Aorta (tissue), 5 donors: Measurements from ENCODE around the gene RAP1GDS1. TPM values are rescaled to one million over a fixed set of nuclear protein-coding genes. Genes with fewer than 3 reads are reported as not detected.

Experiments
- ATAC-seq: fragments of 200-7000 bp; cut with Tn5 transposase; one replicate; pipeline ENCODE4 v1.9.1; 2022; ENCODE audit warnings: moderate library complexity; ENCODE audit not compliant: low FRiP score
- DNase-seq, 2 donors: peaks; one replicate each; pipeline ENCODE4 v3.0.0-alpha.2; 2020
- H3K27ac ChIP-seq, 2 donors: one replicate each; pipeline ENCODE4 v1.5.1; 2013; ENCODE audit warnings: low read length in 2 of 2, mild to moderate bottlenecking in 2 of 2, moderate library complexity in 2 of 2, control low read depth in 1 of 2, inconsistent platforms in 1 of 2, low read depth in 1 of 2
- H3K27me3 ChIP-seq, 2 donors: one replicate each; pipeline ENCODE4 v1.6.1; 2013; ENCODE audit warnings: control low read depth in 1 of 2, low read length in 1 of 2, mild to moderate bottlenecking in 1 of 2, moderate library complexity in 1 of 2; ENCODE audit not compliant: insufficient read depth in 2 of 2, control insufficient read depth in 1 of 2
- H3K36me3 ChIP-seq, 2 donors: one replicate each; pipeline ENCODE4 v1.6.1; 2013; ENCODE audit warnings: control low read depth in 1 of 2, low read length in 1 of 2, mild to moderate bottlenecking in 1 of 2; ENCODE audit not compliant: insufficient read depth in 2 of 2, control insufficient read depth in 1 of 2
- H3K4me1 ChIP-seq, 2 donors: one replicate each; pipeline ENCODE4 v1.6.1; 2013; ENCODE audit warnings: low read length in 2 of 2, control low read depth in 1 of 2, mild to moderate bottlenecking in 1 of 2, moderate library complexity in 1 of 2; ENCODE audit not compliant: insufficient read depth in 2 of 2, control insufficient read depth in 1 of 2
- H3K4me3 ChIP-seq, 2 donors: one replicate each; pipeline ENCODE4 v1.5.1; 2013; ENCODE audit warnings: low read length in 2 of 2, control low read depth in 1 of 2, mild to moderate bottlenecking in 1 of 2
- H3K9me3 ChIP-seq: one replicate; pipeline ENCODE4 v1.6.1; 2013; ENCODE audit warnings: mild to moderate bottlenecking, low read length; ENCODE audit not compliant: control insufficient read depth
- WGBS, 2 donors: extraction: QIAGEN DNeasy Blood & Tissue Kit; methylation state at CpG; one replicate each; pipeline ENCODE4 v1.1.7; 2013; 5-methylcytosine and 5-hydroxymethylcytosine counted together
- intact Hi-C, 2 donors: fragments of 100-400 bp; cut with DNase I; formaldehyde crosslinking; loops; one replicate each; pipeline versions ENCODE4 v1.14.2 to v1.15.0; 2022
- long read RNA-seq, 2 donors: library from polyadenylated mRNA; unstranded; transcript quantifications; one replicate each; pipeline ENCODE4 v2.0.0, GENCODE V29; 2020 to 2021
- polyA plus RNA-seq, 2 donors: library from polyadenylated mRNA; stranded (reverse); fragments of 200-250 nt; gene quantifications; one replicate each; pipeline ENCODE4 v1.2.3, GENCODE V29; 2013
- total RNA-seq, 2 donors: library from RNA; stranded (reverse); fragmentation: NEBNext Ultra II Directional; extraction: Animal tissue kit (Norgen Biotek cat#: 25700); gene quantifications; one replicate each; pipeline ENCODE4 v1.2.1, GENCODE V29; 2021
- donor health status: healthy with polysubstance abuse.
- donor health status: Bipolar disorder and iron deficiency.
- donor health status: DM: no; HTN: no; CAD: no.
- donor health status: DM: no; HTN: no; CAD: no.
- donor health status: DM: yes; HTN: yes; CAD: no.

RAP1GDS1 gene, protein sequence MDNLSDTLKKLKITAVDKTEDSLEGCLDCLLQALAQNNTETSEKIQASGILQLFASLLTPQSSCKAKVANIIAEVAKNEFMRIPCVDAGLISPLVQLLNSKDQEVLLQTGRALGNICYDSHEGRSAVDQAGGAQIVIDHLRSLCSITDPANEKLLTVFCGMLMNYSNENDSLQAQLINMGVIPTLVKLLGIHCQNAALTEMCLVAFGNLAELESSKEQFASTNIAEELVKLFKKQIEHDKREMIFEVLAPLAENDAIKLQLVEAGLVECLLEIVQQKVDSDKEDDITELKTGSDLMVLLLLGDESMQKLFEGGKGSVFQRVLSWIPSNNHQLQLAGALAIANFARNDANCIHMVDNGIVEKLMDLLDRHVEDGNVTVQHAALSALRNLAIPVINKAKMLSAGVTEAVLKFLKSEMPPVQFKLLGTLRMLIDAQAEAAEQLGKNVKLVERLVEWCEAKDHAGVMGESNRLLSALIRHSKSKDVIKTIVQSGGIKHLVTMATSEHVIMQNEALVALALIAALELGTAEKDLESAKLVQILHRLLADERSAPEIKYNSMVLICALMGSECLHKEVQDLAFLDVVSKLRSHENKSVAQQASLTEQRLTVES
- total RNA-seq (10 to 100 TPM; 34.9 to 35.3 TPM), polyA plus RNA-seq (10 to 100 TPM; 13.7 to 17.8 TPM)
- long read RNA-seq, donor 1, transcript RAP1GDS1-202 (15 exons, 2,092 nt), result minor isoform, 13 of 83 reads
- long read RNA-seq, donor 1, transcript RAP1GDS1-203 (14 exons, 2,085 nt), result minor isoform, 5 of 83 reads
- long read RNA-seq, donor 1, transcript RAP1GDS1-205 (15 exons, 3,681 nt), result major isoform, 27 of 83 reads
- long read RNA-seq, donor 1, partial matches to known transcripts, result 6 of 83 reads
- long read RNA-seq, donor 1, other reads (novel, unspliced or antisense), result 21 of 83 reads
- long read RNA-seq, donor 2, transcript RAP1GDS1-205 (15 exons, 3,681 nt), result major isoform, 5 of 20 reads
- long read RNA-seq, donor 2, partial matches to known transcripts, result 2 of 20 reads
- long read RNA-seq, donor 2, other reads (novel, unspliced or antisense), result 6 of 20 reads

DNA sequence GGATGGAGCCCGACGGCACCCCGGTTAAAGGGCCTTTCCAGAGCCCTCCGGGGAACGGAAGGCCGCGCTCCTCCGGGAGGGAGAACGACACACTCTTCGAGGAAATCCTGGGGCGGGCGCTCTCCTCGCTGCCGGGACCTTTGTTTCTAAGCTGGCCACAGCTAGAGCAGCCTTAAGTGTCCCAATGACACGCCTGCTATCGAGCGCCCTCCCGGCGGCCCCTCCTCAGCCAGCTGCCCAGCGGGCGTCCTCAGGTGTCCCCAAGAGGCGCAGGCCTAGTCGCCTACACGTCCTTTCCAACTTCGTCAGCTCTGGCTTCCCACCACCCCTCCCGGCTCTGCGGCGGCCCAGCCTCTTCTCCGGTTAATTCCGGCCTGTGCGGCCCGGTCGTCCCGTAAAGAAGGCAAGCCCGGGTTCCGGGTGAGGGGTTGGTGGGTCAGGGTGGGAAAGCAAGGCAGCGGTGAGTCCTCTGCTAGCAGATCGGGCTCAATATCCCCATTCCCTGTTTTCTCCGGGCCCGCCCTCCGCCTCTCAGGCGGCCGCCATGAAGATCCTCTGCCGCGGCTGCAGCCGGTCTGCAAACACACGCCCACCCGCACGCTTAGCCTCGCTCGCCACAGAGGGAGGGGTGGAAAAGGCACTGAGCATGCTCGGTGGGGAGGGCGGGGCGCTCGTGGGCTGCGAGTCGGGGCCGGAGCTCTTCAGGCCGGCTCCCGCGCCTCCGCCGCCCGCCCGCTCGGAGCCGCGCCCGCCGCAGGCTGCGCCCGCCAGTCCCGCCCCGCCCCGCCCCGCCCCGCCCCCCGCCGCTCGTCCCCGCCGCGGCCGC lies at the start of gene RAP1GDS1:
RAP1GDS1 (plus strand) TSS at position 806 of the 826 bp plus-strand sequence. CDS start 182 bp downstream, outside the sequence.
- intact Hi-C loops, result loop anchor here (5.0 to 10.0 kb wide), 3 partner anchors 116 to 814 kb away; partner anchors contain the start of gene STPG2 (in 2 of the 2)
- Histone ChIP-seq H3K27me3 (no peaks in the 10 kb centered on the region), H3K36me3 (no peaks in the 10 kb centered on the region), H3K9me3 (no peaks in the 10 kb centered on the region), H3K4me1 (no peaks in the 10 kb centered on the region), H3K27ac (peak within 1 kb of the TSS; percentile 77 to 81), H3K4me3 (peak within 1 kb of the TSS; percentile 81 to 94)
- ATAC-seq (peak; percentile 97), DNase-seq (peak; percentile 98 to 99)
- WGBS, 2 donors, result 0% methylated on average over 46 to 84 of the region's 84 CpGs

DNA sequence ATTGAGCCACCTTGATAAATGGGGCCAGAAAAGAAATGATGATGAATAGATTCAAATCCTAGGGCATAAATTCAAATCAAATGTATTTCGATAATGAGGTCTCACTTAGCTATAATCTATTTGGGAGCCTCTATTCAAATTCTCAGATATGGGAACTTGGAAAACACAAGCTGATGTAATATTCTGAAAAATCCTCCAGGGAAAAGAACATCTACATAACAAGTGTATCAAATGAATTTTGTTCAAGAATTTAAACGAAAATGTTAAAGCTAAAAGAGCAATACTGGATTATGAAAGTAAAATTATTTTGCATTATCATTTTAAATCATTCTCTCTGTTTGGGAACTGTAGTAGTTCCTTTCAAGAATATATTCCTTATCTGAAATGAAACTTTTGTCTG lies 38.9 kb upstream of the RAP1GDS1 start:
- ATAC-seq, result no peak
- WGBS, 2 donors, result 66 to 68% methylated on average over 2 of the region's 2 CpGs
- no peaks in the 10 kb centered on the region for H3K9me3 ChIP-seq
- intact Hi-C loops, result no loop called here
- H3K4me3 ChIP-seq, result no peak overlapping the region
- H3K27me3 ChIP-seq, result no peaks in the 10 kb centered on the region
- H3K4me1 ChIP-seq, result no peaks in the 10 kb centered on the region
- no peak for DNase-seq
- no peak overlapping the region for H3K27ac ChIP-seq
- H3K36me3 ChIP-seq, result no peaks in the 10 kb centered on the region

DNA sequence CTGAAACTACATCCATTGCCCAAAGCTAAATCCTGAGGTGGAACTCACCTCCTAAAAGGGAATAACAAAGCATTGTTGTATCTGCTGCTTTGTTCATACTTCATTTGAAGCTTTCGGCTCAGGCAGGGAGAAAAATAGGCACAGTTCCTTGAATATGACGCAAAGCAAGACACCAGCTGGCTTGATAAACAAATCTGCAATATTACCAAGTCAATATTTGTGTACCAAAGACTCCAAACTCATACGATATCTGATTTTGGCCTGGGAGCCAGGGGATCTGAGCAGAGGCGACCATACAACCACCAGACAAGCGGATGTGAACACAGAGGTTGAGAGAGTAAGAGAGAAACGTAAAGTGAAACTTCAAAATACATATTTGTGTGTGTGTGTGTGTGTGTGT lies 34.8 kb upstream of the RAP1GDS1 start:
- H3K9me3 ChIP-seq, result no peaks in the 10 kb centered on the region
- intact Hi-C loops, result no loop called here
- H3K27ac ChIP-seq, result no peak overlapping the region
- WGBS, 2 donors, result 83 to 86% methylated on average over 6 of the region's 6 CpGs
- no peaks in the 10 kb centered on the region for H3K4me1 ChIP-seq
- no peaks in the 10 kb centered on the region for H3K36me3 ChIP-seq
- H3K27me3 ChIP-seq, result no peaks in the 10 kb centered on the region
- DNase-seq, result no peak
- H3K4me3 ChIP-seq, result no peak overlapping the region
- no peak for ATAC-seq

DNA sequence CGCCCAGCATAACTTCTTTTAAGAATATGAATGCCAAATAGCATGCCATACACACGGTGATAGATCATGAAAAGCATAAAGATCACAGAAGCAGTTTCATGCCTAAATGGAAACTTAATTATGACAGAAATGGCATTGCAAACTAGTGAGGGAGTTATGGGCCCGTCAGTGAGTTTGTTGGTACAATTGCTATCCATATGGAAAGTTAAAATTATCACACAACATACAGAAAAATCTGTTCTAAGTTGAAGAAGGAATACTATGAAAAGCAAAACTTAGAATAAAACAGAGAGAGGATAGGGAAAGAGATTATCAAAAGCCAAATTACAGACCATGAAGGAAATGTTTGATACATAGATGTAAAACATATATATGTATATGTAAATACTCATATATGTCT lies 30.2 kb upstream of the RAP1GDS1 start:
- no peaks in the 10 kb centered on the region for H3K36me3 ChIP-seq
- H3K27me3 ChIP-seq, result no peaks in the 10 kb centered on the region
- 84% methylated on average over 3 of the region's 3 CpGs for WGBS, 2 donors
- H3K4me3 ChIP-seq, result no peak overlapping the region
- ATAC-seq (no peak), DNase-seq (no peak)
- H3K4me1 ChIP-seq, result no peaks in the 10 kb centered on the region
- intact Hi-C loops, result no loop called here
- no peaks in the 10 kb centered on the region for H3K9me3 ChIP-seq
- no peak overlapping the region for H3K27ac ChIP-seq

DNA sequence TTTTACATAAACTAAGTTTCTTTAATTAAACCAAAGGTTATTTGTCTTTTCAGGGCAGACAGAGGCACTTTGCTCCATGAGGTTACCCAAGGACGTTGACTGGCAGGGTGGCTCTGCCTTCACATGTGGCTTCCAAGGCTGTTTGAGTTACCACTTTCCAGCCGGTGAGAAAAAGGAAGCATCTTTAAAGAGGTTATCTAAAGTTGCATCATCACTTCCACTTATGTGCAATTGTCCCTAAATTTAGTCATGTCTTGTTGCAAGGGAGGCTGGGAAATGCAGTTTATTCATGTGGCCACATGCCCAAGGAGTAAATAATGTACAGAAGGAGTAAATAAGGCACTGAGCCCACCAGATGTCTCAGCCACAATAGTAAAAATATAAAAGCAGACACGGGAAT lies 29.0 kb upstream of the RAP1GDS1 start:
- H3K9me3 ChIP-seq, result no peaks in the 10 kb centered on the region
- no peaks in the 10 kb centered on the region for H3K4me1 ChIP-seq
- no peaks in the 10 kb centered on the region for H3K36me3 ChIP-seq
- H3K4me3 ChIP-seq, result no peak overlapping the region
- no peak overlapping the region for H3K27ac ChIP-seq
- peaks cover 0 to 1% of the 10 kb centered on the region in 2 donors for H3K27me3 ChIP-seq
- intact Hi-C loops, result no loop called here
- WGBS, 2 donors, result 66 to 67% methylated on average over 3 of the region's 3 CpGs
- no peak for DNase-seq
- no peak for ATAC-seq

DNA sequence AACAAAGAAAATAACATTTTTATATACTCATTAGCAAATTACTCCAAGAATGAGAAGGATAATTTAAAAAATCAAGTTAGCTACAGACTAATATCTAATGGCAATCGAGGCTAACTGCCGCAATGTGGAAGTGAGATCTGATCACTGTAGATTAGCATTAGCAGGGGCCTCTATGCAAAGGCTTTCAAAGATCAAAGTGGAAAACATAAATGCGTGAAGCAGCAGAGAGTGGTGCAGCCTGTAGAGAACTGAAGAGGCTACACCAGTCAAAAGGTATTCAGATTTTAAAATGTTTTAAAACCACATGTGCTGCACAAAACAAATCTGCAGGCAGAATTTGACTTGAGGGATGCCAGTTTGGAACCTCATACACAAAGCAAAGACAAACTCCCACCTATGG lies 24.0 kb upstream of the RAP1GDS1 start:
- 87 to 90% methylated on average over 3 of the region's 3 CpGs for WGBS, 2 donors
- no peaks in the 10 kb centered on the region for H3K4me1 ChIP-seq
- no peaks in the 10 kb centered on the region for H3K9me3 ChIP-seq
- peaks cover 0 to 1% of the 10 kb centered on the region in 2 donors for H3K27me3 ChIP-seq
- intact Hi-C loops, result no loop called here
- no peak overlapping the region for H3K27ac ChIP-seq
- no peaks in the 10 kb centered on the region for H3K36me3 ChIP-seq
- ATAC-seq, result no peak
- no peak for DNase-seq
- no peak overlapping the region for H3K4me3 ChIP-seq

DNA sequence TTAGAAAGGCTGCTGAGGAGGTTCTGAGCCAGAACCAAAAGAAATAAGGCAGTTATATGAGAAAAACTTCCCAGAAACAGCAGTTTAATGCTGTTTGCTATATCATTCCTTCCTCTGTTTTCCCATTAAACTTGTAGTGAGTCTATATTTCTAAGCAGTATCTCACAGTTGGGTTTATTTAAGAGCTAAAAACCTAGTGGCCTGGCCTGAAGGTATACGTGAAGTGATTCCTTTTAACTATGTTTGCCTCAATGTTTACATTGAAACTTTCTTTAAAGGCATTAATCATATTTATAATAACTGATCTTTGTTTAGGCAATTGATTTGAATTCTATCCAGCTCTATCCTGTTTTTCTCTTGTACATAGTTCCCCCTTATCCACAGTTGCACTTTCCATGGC lies 19.1 kb upstream of the RAP1GDS1 start:
- Histone ChIP-seq H3K36me3 (no peaks in the 10 kb centered on the region), H3K4me3 (no peak overlapping the region)

DNA sequence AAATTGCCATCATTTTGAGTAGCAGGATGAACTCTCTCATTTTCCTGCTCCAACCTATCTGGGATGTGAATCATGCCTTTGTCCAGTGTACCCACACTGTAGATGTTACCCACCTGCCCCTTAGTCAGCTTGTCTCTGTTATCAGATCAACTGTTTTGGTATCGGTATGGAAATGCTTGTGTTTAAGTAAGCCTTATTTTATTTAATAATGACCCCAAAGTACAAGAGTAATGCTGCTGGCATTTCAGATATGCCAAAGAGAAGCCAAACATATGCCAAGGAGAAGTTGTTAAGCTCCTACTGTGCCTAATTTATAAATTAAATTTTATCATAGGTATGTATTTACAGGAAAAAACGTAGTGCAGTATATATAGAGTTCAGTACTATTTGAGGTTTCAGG lies 18.6 kb upstream of the RAP1GDS1 start:
- intact Hi-C loops, result no loop called here

More for the DNA sequence above, 19.1 kb upstream of the RAP1GDS1 start:
- H3K9me3 ChIP-seq, result no peaks in the 10 kb centered on the region
- no peaks in the 10 kb centered on the region for H3K27me3 ChIP-seq
- no peak for ATAC-seq
- no peaks in the 10 kb centered on the region for H3K4me1 ChIP-seq
- intact Hi-C loops, result no loop called here
- H3K27ac ChIP-seq, result no peak overlapping the region
- WGBS, 2 donors, result 59 to 68% methylated on average over 1 of the region's 1 CpG
- DNase-seq, result no peak

More for the DNA sequence above, 18.6 kb upstream of the RAP1GDS1 start:
- Histone ChIP-seq H3K27ac (no peak overlapping the region), H3K36me3 (no peaks in the 10 kb centered on the region), H3K27me3 (no peaks in the 10 kb centered on the region), H3K4me3 (no peak overlapping the region), H3K4me1 (no peaks in the 10 kb centered on the region), H3K9me3 (no peaks in the 10 kb centered on the region)
- DNase-seq (no peak), ATAC-seq (no peak)
- WGBS, 2 donors, result 20 to 30% methylated on average over 2 of the region's 2 CpGs
